H1 (cell line): ENCODE measurements around the gene GRIP1. TPM values are rescaled to one million over a fixed set of nuclear protein-coding genes. Genes with fewer than 3 reads are reported as not detected.

Source experiments
- ASH2L ChIP-seq: fragments of 200-600, 300-600 bp; sonication (generic); IDR thresholded peaks from one replicate; pipeline ENCODE4 v1.7.1; 2017; ENCODE audit warnings: low read length
- BACH1 ChIP-seq: IDR thresholded peaks from 2 replicates; pipeline ENCODE4 v1.6.1; 2012; ENCODE audit warnings: low read length, improper control_type of control experiment
- GTF2F1 ChIP-seq: IDR thresholded peaks from 2 replicates; pipeline ENCODE4 v1.6.1; 2012; ENCODE audit warnings: low read depth, low read length, improper control_type of control experiment, borderline replicate concordance
- polyA plus RNA-seq, 7 experiments: library from polyadenylated mRNA; depleted of rRNA in 3 of 7; stranded (reverse) in 5 of 7; unstranded in 2 of 7; fragments of >200 nt in 5 of 7; fragments of 200-250 nt in 2 of 7; gene quantifications; 1 replicate in 5 of 7; 2 replicates in 1 of 7; 4 replicates in 1 of 7; pipeline versions ENCODE4 v1.2.1 to v1.2.3, GENCODE V29; 2011 to 2013; ENCODE audit warnings: missing spikeins in 2 of 7, mixed read lengths in 2 of 7
- total RNA-seq: library from RNA; stranded (reverse); fragmentation: NEBNext Ultra II Directional; extraction: Animal tissue kit (Norgen Biotek cat#: 25700); gene quantifications from 2 replicates; pipeline ENCODE4 v1.2.1, GENCODE V29; 2021

Gene GRIP1
- total and polyA plus RNA-seq, 2 of the 8 experiments (the other 6 are each of a cell fraction or from before 2014, with no cell fraction given) = 4.5 to 27.3 TPM

GRCh38 chr12:66623455-66623854 is 55.4 kb downstream of the GRIP1 start (continued):
- TF ChIP-seq ASH2L (no peak), BACH1 (no peak), GTF2F1 (no peak)
